IPS-NIHi7 (cell line): ENCODE results near the gene DCD.
"Not testable (repeated sequence)": the region's sequence is repeated elsewhere in the genome, so short reads cannot be mapped to it uniquely, and the experiment has no call there.

ENCODE experiments used
- DNase-seq: peaks from one replicate; pipeline ENCODE4 v3.0.0; 2012; ENCODE audit warnings: mixed read lengths; ENCODE audit errors: extremely low spot score

DCD gene

GRCh38 chr12:54653025-54653424 lies 4.9 kb upstream of the DCD start:
- no peak for DNase-seq

GRCh38 chr12:54650889-54651288 lies 2.7 kb upstream of the DCD start:
- DNase-seq, result no peak

GRCh38 chr12:54650409-54650808 lies 2.2 kb upstream of the DCD start:
- DNase-seq, result no peak

DNA sequence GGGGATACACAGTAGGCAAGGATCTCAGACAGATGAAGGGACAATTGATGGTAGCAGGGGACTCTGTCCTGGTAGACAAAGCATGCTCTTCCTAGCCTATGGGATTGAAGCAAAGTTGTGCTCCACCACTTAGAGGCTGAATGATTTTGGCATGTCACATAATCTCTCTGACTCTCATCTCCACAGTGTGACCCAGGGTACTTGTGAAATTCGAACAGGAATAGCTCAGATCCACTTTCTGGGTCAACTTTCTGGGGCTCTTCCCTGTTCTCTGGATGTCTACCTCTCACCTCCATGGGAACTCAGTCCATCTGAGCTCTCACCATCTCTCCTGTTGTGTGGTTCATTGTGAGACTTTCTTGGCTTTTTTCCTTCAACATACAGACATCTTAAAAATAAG lies 1.7 kb upstream of the DCD start:
- no peak for DNase-seq

DNA sequence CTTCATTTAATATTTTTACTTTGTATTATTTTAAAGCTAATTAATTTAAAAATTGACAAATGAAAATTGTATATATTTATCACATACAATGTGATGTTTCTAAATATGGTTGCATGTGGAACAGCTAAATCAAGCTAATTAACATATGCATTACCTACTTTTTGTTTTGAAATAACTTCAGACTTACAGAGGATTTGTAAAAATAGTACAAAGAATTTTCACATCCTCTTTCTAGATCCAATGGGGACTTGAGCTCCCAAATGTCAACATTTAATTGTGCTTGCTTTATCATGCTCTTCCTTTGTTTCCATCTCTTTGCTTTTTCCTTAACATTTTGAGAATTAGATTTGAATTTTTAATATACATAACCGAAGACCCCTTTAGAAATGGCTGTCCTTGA lies 6.6 kb downstream of the DCD start:
- no peak for DNase-seq

- no peak for DNase-seq
Observed at GRCh38 chr12:54641089-54641488, 7.1 kb downstream of the DCD start.

GRCh38 chr12:54639112-54639511 lies 9.1 kb downstream of the DCD start:
- not testable (repeated sequence) for DNase-seq

GRCh38 chr12:54634795-54635194 lies 13.4 kb downstream of the DCD start, which contains the start of gene LACRT:
Gene LACRT, minus strand, starts transcription at chr12:54634895. Its CDS starts 54 bp downstream, at chr12:54634841.
- no peak for DNase-seq

- peak; percentile 75 for DNase-seq
Observed at GRCh38 chr12:54631988-54632728, 16.0 kb downstream of the DCD start.

GRCh38 chr12:54631551-54631950 lies 16.6 kb downstream of the DCD start:
- no peak for DNase-seq

GRCh38 chr12:54629925-54630324 lies 18.2 kb downstream of the DCD start:
- DNase-seq, result no peak

DNA sequence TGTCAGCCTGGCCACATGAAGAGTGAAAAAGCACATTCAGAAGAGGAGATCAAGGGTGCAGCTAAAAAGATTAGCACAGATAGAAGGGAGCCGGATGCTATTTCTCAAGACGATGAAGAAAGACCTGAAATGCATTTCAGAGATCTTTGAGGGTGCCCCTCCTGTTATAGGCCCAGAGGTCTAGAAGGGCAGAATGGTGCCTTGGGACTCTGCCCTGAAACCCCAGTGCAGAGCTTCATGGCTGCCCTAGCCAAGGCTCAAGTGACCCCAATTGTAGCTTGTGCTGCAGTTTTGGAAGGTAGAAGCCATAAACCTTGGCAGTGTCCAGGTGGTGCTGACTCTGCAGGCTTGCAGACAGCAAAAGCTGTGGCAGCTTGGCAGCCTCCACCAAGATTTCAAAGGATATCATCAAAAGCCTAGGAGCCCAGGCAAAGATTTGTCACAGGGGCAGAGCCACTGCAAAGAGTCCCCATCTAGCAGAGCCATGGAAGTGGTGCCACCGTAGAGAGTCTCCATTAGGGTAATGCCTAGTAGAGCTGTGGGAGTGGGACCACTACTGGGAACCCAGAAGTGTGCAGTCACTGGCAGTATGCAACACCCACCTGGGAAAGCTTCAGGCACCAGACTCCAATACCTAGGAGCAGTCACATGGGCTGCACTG lies 19.8 kb downstream of the DCD start:
- no peak for DNase-seq

DNA sequence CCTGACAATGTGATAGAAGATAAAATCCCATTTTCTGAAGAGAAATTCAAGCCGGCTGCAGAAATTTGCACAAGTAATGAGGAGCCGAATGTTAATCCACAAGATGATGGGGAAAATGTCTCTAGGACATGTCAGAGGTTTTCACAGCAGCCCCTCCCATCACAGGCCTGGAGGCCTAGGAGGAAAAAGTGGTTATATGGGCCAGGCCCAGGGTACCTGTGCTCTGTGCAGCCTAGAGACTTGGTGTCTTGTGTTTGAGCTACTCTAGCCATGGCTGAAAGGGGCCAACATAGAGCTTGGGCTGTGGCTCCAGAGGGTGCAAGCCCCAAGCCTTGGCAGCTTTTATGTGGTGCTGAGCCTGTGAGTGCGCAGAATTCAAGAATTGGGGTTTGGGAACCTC lies 20.9 kb downstream of the DCD start:
- DNase-seq, result no peak

DNA sequence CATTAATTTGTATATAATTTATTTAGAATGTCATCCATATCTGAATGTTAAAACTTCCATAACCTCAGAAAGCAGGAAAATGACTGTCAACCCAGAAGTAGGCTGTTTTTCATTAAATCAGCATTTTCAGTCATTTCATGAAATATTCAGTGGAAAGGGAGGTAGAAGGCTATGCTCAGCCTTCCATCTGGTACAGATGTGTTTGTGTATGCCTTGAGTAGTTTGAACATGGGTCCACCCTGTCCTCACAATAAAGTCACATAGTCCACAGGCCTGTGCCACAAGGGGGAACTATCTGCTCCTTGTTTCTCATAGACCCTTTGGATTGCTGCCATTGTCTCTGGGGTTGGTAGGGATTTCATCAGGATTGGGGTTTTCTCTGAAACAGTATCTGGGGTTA lies 22.6 kb downstream of the DCD start:
- no peak for DNase-seq

DNA sequence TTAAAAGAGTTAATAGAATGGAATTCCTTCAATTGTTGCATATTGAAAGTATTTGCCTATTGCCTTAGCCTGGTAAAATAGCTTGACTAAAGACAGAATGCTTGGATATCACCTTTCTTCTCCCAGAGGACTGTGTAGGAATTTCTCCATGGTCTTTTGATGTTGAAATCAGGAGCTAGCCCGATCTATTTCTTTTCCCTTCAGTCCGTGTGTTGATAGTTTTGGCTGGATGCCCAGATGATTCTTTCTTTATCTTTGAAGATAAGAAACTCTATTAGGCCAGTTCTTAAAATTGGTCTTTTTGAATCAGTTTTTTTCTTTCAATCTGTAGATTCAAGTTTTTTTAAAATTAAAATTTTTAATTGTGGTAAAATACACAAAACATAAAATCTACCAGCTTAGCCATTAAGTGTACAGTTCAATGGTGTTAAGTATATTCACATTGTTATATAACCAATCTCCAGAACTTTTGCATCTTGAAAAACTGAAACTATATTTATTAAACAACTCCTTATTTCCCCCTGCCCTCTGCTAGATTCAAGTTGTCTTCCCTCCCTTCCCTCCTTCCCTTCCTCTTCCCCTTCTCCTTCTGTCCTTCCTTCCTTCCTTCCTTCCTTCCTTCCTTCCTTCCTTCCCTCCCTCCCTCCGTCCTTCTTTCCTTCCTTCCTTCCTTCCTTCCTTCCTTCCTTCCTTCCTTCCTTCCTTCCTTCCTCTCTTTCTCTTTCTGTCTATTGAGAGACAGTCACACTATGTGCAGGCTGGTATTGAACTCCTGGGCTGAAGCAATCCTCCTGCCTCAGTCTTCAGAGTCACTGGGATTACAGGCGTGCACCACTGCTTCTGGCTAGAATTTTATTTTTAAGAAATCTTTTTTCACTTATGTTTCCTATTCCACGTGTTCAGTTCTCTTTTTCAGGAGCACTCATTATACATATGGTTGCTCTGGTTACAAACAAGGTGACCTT lies 23.6 kb downstream of the DCD start:
- DNase-seq, result no peak

- DNase-seq, result no peak
Observed at GRCh38 chr12:54622463-54623183, 25.5 kb downstream of the DCD start.

GRCh38 chr12:54616933-54617680 lies 31.1 kb downstream of the DCD start:
- no peak for DNase-seq

- no peak for DNase-seq
Observed at GRCh38 chr12:54612225-54612750, 35.9 kb downstream of the DCD start.

GRCh38 chr12:54611715-54612149 lies 36.4 kb downstream of the DCD start:
- no peak for DNase-seq

- no peak for DNase-seq
Observed at GRCh38 chr12:54608769-54609168, 39.4 kb downstream of the DCD start.

GRCh38 chr12:54608156-54608555 lies 40.0 kb downstream of the DCD start:
- no peak for DNase-seq
